HG03571 (cell line): Measurements from ENCODE around the gene KRT32.
"Not testable (repeated sequence)": the region's sequence is repeated elsewhere in the genome, so short reads cannot be mapped to it uniquely, and the experiment has no call there.

Experiments used
- ATAC-seq: cut with Tn5 transposase; IDR thresholded peaks from one replicate; pipeline ENCODE4 v1.9.1; 2021; ENCODE audit not compliant: unreplicated experiment

Gene KRT32

DNA sequence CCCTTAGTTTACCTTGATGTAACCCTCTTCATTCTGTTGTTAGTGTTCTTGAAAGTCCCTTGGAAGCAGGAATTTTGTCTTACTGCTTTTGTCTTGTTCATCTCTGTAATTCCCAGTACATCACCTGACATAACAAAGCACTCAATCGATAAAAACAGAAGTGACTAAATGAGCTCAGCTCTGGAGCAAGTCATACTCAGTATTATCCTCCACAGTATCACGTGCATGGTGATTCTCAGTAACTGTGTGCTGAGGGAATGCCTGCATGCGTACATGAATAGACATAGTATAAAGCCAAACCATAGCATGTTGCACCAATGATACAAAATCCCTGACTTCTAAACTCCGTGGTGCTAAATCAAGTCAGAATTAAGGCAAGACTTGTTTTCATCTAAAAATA, 33.6 kb downstream of the KRT32 start:
- ATAC-seq, result no peak

DNA sequence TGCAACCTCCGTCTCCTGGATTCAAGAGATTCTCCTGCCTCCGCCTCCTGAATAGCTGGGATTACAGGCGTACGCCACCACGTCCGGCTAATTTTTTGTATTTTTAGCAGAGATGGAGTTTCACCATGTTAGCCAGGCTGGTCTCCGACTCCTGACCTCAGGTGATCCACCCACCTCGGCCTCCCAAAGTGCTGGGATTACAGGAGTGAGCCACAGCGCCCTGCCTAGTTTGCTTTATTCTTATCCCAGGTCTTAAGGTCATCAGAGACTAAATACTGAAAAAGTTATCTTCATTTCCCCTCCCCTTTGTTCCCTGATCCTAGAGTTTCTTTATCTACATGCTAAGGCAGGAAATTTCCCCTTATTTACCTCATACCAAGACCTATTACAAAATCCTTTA, 36.8 kb downstream of the KRT32 start:
- not testable (repeated sequence) for ATAC-seq

DNA sequence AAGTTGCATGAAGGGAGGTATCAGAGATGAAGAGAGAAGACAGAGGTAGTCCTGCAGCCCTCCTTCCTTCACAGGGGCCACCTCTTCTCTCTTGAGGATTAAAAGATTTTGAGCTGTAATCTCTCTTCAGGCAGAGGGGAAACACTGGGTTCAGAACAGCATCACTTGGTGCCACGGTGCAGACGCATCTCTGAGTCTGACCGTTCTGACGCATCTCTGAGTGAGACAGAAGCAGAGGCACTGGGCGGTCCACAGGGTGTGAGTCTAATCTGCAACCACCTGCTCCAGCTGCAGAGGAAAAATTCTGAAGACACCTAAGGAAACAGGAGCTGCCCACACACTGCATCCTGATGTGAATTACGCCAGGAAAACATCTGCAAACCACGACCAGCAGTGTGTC, 37.5 kb downstream of the KRT32 start:
- no peak for ATAC-seq

DNA sequence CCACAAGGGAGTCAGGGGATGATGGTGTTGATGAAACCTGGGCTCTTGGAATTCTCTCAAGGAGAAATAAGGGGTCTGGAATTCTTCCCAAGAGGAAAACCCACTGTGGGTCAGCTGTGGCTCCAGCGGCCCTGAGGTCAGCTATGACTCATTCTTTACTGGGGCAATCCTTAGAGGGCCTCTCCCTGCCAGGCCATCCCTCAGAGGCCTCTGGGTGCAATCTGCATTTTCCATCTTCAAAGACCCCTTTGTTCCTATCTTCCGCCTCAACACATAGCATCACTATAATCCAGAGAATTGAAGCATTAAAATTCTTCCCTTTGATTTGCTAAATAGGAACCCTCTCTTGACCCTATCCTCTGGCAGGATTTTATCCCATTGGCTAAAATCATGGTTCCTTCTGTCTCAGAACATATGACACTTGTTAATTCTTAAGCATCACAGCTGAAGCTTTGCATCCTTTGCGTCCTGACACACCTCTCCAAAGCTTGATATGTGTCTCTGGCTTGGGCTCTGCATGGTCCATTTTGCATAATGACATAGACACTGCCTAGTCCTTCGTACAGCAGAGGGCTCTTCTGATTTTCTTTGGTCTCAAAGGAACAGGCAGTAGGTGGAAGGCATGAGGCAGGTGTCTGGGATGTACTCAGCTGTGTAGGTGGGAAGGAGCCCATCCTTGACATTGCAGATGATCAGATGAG, 38.4 kb downstream of the KRT32 start:
- ATAC-seq, result no peak

DNA sequence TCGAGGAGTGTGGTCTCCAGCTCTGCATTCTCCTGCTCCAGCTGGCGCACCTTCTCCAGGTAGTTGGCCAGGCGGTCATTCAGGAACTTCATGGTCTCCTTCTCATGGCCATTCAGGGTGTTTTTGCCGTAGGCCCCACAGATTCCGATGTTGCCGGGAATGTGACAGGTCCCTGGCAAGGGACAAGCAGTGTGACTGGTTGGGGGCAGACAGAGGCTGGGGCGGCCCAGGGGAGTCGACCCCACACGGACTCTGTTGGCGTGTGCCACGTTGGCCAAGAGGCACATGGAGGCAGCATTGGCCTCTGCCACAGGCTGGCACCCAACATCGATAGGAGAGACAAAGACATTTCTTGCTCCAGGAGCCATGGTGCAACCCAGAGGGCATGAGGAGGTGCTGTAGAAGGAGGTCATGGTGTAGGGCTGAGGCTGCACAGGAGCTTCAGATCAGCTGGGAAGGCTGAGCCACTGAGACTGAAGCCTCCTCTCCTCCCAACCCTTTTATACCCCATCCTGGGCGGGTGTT, 43.0 kb downstream of the KRT32 start, which contains the start of gene KRT37:
Gene KRT37 (minus strand): TSS at position 475 of the 525 bp plus-strand sequence. CDS start 62 bp downstream, at position 413.
- ATAC-seq, result no peak

DNA sequence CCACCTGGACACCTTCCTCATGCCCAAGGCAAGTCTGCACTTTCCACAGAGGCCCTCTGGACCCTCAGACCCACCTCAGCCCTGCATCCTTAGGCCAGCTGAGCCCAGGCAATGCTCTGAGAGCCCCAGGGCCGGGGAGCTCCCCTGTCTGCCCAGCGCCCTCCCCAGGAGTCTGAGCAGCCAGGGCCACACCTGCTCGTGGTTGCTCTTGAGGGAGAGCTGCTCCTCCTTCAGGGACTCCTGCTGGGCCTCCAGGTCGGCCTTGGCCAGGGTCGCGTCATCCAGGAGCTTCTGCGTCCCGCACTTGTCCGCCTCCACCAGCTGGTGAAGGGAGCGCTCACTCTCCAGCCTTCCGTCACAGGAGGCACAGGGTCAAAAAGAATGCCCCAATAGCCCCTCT, 44.6 kb downstream of the KRT32 start:
- ATAC-seq, result not testable (repeated sequence)

DNA sequence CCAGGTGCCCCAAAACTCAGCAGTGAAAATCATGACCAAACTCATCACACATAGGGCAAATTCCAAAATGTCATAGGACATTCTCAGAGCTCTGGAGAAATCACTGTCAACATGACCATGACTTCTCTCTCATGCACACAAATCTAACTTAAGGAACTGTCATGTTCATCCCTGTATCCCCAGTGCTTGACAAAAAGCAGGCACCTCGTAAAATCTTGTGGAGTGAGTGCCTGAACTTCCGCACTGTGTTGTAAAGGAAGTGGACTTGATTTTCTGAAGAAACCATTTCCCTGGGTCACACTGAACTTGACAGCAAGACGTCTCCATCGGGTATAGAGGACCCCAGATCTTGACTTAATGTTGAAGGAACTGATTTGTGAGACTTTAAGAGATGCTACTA, 45.6 kb downstream of the KRT32 start:
- no peak for ATAC-seq

DNA sequence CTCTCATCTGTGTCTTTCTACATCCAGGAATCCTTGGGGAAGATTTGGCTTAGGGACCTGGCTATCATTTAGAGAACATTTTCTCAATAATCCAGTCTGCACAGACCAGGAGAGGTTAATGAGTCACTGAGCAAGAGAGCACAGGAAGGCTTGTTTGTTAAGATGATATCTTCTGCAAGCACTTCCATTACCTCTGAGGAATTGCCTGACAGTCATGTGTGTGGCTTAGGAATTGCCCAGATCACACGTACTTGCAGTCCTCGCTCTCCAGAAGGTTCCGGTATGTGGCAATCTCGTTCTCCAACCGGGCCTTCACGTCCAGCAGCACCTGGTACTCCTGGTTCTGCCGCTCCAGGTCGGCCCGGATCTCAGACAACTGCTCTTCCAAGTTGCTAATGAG, 46.1 kb downstream of the KRT32 start:
- ATAC-seq, result no peak

DNA sequence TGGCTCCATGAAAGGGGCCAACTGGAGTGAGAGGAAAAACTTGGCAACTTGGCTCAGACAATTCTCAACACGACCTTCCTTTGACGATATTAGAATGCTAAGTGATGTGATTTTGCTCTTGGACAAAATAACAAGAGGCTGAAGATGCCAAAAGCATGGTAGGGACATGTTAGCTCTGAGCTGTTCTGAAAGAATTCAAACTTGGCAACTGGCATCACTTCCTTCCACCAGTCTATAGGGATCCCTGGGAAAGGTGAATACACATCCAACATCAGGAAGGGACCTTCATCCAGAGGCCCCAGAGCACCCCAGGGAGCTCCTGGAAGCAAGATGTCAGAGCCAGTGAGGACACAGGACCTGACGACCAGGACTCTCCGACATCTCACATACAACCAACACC, 47.1 kb downstream of the KRT32 start:
- ATAC-seq, result no peak

DNA sequence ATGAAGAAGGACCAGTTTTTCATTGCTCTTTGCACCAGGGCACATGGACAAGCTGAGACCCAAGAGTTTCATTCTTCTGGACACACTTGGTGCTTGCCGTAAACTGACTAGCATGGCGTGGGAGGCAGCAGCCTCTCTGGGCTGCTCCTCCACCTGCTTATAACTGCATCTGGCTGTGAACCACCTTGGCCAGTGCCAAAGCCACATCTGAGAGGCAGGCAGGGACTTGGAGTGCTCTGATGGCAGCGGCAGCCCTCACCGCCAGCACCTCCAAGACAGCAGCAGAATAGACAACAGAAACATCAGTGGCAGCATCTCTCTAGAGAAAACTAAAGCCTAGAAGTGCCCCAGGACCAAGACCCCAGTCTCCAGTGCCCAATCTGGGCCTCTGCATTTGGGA, 47.5 kb downstream of the KRT32 start:
- no peak for ATAC-seq

DNA sequence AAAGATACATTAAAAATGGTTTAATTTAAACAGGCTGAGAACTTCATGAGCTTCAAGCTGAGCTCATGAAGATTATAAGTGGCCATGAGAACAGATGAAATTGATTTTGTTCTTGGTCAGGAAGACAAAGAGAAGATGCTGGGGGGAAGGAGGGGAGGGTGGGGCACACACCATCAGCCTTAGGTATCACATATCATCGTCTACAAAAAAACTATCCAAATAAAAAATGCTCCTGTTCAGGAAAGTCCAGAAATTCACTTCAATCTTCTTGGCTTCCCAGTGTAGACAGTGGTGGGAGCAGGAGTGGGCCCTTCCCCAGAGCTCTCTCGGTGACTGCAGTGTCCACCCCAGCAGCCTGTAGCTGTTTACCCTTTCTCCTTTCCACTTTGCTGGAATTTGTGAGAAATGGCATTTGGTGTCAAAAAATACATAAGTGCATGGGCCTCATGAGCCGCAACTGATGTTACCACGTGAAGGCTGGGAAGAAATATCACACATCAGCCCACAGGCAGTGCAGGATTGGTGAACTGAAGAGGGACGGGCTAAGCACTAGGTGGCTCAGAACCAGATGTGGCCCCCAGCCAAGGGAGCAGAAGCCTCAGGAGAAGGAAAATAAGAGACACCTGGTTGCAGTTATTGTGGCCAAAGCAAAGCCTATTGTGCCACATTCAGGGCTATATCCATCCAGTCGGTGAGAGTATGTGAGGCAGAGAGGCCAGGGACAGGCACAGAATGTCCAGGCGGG, 48.9 kb downstream of the KRT32 start:
- no peak for ATAC-seq

DNA sequence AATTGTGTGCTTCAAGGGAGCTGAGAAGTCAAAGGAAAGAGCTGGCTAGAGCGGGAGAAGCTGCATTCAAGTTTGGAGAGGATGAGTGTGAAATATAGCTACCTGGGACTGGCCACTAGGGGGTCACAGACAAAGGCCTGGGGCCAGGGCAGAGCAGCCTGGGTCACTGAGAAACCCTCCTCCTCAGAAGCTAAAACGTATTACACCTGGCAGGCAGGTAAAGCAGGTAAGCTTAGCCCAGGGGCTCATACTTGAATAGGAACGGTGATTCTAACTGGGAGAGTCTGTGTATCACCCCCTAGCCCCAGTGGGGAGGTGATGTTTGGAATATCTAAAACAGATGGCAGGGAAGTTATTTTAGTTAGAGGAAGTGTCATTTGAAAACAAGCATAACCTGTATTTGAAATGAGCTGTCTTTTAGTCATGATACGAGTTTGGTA, 49.6 kb downstream of the KRT32 start:
- ATAC-seq, result no peak

DNA sequence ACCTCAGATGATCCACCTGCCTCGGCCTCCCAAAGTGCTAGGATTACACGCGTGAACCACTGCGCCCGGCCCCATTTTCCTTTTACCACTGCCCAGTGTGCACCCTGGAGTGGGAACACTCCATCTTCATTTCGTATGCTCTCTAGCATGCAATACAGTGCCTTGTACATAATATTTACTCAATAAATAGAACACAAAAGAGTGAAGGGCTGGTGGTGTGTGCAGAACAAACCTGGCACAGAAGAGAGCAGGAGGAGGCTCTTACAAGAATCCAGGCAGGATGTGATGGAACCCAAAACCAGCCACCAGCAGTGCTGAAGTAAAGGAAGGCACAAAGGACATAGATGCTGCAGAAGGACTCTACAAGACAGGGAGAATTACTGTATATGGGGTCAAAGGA, 50.1 kb downstream of the KRT32 start:
- no peak for ATAC-seq

DNA sequence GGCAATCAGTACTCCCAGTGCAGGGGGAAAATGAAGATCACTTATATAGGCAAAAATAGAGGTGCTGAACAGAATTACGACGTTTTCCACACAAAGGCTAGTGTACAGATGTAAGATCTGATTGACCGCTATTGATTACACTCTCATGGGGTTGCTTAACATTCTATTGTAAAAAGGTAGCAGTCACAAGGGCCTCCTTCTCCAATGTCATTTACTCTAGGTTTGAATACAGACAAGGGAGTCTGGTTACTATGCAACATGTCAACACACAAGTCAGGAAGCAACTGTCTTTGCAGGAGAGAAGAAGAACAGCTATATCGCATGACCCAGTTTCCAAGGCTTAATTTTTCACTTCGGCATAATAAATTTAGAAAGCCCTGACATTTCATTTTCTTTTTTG, 50.7 kb downstream of the KRT32 start:
- ATAC-seq, result no peak

DNA sequence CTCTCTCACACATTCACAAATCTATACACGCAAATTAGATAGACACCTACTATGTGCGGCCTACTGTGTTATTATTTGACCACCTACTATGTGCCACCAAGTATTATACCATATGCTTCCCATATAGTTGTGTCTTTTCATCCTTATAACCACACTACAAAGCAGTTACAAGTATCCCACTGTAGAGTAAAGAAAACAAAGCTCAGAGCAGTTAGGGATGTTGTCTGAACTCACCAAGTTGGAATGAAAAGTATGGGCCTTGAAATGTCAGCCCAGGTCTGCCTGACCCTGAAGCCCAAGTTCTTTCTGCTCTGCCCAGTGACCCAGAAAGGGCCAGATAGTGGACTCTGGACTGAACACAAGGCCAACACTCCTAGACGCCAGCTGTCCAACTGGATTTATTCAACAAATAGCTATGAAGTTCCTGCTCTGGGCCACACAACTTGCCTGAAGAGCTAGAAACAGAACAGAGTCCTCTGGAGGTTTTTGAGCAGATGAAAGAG, 51.3 kb downstream of the KRT32 start:
- no peak for ATAC-seq

DNA sequence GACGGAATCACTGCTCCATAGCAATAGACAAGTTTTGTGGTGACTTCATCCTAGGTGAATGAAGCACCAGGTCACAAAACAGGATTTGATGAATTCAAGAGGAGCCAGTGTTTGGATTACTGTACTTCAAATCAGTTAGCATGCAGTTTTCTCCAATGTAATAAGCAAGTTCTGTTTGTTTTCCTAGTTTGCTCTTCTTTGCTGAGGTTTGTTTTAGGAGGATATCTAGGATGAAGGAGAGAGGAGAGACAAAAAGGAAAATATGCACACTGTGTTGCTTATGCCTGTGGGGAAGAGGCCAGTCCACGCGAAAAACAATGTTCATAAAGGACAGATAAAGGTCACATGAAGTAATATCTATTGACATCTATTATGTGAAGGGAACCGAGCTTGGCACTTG, 51.8 kb downstream of the KRT32 start:
- no peak for ATAC-seq

DNA sequence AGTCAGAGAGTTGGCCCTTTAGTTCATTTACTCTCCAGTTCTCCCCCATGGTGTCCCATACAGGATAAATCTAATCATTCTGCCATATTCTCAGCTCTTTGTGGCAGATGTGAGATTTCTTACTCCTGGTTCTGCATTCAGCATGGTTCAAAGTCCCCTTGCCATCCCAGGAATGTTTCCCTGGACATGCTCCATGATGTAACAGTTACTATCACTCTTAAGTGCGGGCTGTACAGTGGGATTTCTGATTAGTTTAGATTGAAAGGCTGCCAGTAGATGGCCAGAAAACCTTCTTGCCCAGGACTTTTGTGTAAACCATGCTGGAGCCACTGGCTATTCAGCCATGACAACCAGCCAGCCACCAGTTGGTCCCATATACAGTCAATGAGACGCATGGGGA, 53.2 kb downstream of the KRT32 start:
- no peak for ATAC-seq

DNA sequence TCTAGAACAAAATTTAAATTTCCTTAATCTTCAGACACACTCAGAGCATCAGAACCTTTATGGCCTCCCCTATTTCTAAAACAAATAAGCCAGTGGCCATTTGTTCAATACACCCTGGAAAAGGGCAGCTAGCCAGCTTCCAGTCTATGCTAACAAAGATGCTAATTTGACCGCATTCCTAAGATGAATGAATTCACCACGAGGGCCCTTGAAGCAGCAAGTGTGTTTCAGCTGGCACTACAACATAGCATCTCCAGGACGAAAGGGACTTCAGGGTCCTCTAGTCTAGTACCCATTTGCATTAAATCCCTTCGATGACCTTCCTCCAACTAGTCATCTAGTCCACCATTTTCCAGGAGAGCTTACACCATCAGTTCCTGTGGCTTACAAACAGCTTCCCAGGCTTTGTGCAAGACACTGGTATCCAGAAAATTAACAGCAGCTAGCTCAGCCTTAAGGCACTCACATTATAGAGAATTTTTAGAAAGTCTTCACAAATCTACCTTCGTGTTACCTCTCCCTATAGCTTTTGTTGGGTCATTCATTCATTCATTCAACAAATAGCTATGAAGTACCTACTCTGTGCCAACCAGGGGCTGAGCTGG, 53.7 kb downstream of the KRT32 start:
- ATAC-seq, result no peak

DNA sequence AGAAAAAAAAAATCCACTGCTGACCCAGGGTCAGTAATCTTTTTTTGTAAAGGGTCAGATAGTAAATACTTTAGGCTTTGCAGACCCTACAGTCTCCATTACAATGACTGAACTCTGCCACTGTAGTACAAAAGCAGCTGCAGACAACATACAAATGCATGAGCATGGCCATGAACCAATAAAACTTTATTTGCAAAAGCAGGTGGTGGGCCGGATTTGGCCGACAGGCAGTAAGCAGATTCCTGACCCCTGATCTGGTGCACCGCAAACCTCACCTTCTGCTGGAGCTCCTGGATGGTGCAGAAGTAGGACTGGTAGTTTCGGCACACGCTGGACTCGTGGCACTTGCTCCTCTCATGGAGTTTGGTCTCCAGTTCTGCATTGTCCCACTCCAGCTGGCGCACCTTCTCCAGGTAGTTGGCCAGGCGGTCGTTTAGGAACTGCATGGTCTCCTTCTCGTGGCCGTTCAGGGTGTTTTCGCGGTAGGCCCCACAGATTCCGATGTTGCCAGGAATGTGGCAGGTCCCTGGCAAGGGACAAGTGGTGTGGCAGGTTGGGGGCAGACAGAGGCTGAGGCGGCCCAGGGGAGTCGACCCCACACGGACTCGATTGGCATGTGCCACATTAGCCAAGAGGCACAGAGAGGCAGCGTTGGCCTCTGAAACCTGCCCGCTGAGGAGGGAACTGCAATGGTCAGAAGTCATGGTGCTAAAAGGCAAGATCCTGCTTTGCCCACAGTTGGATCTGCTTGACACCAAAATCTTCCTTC, 55.9 kb downstream of the KRT32 start:
- ATAC-seq, result no peak
